ENCODE results near the gene TRAPPC10. TPM values are rescaled to one million over a fixed set of nuclear protein-coding genes. Genes with fewer than 3 reads are reported as not detected.

Gene TRAPPC10
- total and polyA plus RNA-seq, 8 donors, result 7.2 to 19.1 (median 11.5) TPM

DNA sequence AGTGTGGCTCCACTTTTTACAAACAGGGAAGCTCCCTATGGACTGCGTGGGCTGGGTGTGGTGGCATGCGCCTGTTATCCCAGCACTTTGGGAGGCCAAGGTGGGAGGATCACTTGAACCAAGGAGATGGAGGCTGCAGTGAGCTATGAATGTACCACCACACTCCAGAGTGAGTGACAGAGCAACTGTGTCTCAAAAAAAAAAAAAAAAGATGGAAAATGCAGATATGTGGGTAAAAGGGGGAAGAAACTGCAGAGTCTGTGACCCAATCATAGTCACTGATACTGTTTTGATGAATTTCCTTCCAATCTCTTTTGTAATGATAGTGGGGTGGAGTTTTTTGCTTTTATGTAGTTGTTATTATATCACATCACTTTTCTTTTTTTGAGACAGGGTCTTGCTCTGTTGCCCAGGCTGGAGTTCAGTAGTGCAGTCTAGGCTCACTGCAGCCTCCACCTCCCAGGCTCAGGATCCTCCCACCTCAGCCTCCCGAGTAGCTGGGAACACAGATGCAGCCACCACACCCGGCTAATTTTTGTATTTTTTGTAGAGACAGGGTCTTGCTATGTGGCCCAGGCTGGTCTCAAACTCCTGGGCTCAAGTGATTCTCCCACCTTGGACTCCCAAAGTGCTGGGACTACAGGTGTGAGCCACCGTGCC lies 8.7 kb upstream of the TRAPPC10 start:
- 79 to 89% methylated on average over 5 of the region's 5 CpGs for WGBS, 2 donors

DNA sequence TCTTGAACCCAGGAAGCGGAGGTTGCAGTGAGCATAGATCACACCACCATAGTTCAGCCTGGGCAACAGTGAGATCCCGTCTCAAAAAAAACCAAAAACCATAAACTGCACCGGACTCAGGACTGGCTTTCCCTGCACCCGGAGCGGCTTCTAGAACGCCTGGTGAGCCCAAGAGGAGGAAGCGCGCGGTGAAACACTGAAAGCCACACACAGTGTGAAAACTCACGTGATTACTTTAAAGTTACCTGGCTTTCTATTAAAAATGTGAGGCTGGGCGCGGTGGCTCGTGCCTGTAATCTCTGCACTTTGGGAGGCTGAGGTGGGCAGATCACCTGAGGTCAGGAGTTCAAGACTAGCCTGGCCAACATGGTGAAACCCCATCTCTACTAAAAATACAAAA lies 7.0 kb upstream of the TRAPPC10 start:
- Histone ChIP-seq H3K27me3 (no peaks in the 10 kb centered on the region), H3K27ac (no peak overlapping the region), H3K4me3 (no peak overlapping the region), H3K4me1 (no peaks in the 10 kb centered on the region), H3K9me3 (no peaks in the 10 kb centered on the region), H3K36me3 (no peaks in the 10 kb centered on the region)
- TF ChIP-seq, protein P1, sequence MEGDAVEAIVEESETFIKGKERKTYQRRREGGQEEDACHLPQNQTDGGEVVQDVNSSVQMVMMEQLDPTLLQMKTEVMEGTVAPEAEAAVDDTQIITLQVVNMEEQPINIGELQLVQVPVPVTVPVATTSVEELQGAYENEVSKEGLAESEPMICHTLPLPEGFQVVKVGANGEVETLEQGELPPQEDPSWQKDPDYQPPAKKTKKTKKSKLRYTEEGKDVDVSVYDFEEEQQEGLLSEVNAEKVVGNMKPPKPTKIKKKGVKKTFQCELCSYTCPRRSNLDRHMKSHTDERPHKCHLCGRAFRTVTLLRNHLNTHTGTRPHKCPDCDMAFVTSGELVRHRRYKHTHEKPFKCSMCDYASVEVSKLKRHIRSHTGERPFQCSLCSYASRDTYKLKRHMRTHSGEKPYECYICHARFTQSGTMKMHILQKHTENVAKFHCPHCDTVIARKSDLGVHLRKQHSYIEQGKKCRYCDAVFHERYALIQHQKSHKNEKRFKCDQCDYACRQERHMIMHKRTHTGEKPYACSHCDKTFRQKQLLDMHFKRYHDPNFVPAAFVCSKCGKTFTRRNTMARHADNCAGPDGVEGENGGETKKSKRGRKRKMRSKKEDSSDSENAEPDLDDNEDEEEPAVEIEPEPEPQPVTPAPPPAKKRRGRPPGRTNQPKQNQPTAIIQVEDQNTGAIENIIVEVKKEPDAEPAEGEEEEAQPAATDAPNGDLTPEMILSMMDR (IDR thresholded peaks at IDR 0.05), result no peak
- intact Hi-C loops (cut with DNase I), result no loop called here
- no peak for FAIRE-seq
- no peak for ATAC-seq
- DNase-seq, result no peak
- WGBS, 2 donors, result 77 to 83% methylated on average over 13 of the region's 13 CpGs

More for the DNA sequence above, 8.7 kb upstream of the TRAPPC10 start:
- no peaks in the 10 kb centered on the region for H3K4me1 ChIP-seq
- no peak overlapping the region for H3K27ac ChIP-seq
- H3K27me3 ChIP-seq, result no peaks in the 10 kb centered on the region
- no peaks in the 10 kb centered on the region for H3K36me3 ChIP-seq
- intact Hi-C loops (cut with DNase I), result no loop called here
- ATAC-seq, result no peak
- TF ChIP-seq, protein P1 (IDR thresholded peaks at IDR 0.05), result no peak
- no peak for DNase-seq
- no peaks in the 10 kb centered on the region for H3K9me3 ChIP-seq
- no peak for FAIRE-seq
- H3K4me3 ChIP-seq, result no peak overlapping the region

DNA sequence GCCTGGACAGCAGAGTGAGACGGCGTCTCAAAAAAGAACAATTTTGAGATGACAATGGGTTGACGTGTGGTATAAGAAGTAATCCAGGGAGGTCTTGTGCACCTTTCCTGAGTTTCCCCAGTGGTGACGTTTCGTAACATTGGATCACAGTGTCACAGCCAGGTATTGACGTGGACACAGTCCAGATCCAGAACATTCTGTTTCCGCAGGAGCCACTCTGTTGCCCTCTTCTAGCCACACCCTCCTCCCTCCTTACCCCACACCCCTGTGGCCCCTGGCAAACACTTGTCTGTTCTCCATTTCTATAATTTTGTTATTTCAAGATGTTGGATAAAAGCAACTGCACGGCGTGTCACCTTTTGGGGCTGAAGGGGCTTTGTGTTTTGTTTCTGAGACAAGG lies 6.5 kb upstream of the TRAPPC10 start:
- H3K27me3 ChIP-seq, result no peaks in the 10 kb centered on the region
- intact Hi-C loops (cut with DNase I), result no loop called here
- no peak for FAIRE-seq
- H3K4me1 ChIP-seq, result no peaks in the 10 kb centered on the region
- no peaks in the 10 kb centered on the region for H3K9me3 ChIP-seq
- H3K27ac ChIP-seq, result no peak overlapping the region
- DNase-seq, result no peak
- no peaks in the 10 kb centered on the region for H3K36me3 ChIP-seq
- no peak overlapping the region for H3K4me3 ChIP-seq
- no peak for ATAC-seq
- WGBS, 2 donors, result 71 to 73% methylated on average over 9 of the region's 9 CpGs
- TF ChIP-seq, protein P1 (IDR thresholded peaks at IDR 0.05), result no peak

DNA sequence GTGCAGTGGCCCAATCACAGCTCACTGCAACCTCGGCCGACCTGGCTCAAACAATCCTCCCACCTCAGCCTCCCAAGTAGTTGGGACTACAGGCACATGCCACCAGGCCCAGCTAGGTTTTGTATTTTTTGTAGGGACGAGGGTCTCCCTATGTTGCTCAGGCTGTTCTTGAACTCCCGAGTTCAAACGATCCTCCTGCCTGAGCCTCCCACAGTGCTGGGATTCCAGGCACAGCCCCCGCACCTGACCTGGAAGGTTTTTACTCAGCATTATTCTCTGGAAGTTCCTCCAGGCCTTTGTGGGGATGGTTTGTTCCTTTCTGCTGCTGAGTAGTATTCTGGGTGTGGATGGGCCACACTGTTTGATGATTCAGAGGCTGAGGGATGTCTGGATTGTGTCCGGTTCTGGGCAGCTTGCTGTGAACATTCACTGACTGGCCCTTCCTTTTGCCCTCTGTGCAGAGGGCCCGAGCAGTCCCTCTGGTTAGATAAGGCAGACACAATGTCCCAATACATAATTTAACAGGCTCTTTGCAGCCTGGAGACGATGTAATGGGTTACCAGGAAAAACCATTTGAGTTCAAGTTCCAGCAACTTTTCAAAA lies 6.0 kb upstream of the TRAPPC10 start:
- no peak for DNase-seq
- no peaks in the 10 kb centered on the region for H3K36me3 ChIP-seq
- ATAC-seq, result peak in 3 of 4 donors; percentile 69 to 73 (median 71)
- intact Hi-C loops (cut with DNase I), result no loop called here
- H3K9me3 ChIP-seq, result no peaks in the 10 kb centered on the region
- H3K4me1 ChIP-seq, result peaks cover 0 to under 1% (median 0%) of the 10 kb centered on the region in 3 donors
- WGBS, 2 donors, result 56 to 68% methylated on average over 9 of the region's 9 CpGs
- H3K27ac ChIP-seq, result no peak overlapping the region
- TF ChIP-seq, protein P1 (IDR thresholded peaks at IDR 0.05), result no peak
- no peak for FAIRE-seq
- no peak overlapping the region for H3K4me3 ChIP-seq
- no peaks in the 10 kb centered on the region for H3K27me3 ChIP-seq

DNA sequence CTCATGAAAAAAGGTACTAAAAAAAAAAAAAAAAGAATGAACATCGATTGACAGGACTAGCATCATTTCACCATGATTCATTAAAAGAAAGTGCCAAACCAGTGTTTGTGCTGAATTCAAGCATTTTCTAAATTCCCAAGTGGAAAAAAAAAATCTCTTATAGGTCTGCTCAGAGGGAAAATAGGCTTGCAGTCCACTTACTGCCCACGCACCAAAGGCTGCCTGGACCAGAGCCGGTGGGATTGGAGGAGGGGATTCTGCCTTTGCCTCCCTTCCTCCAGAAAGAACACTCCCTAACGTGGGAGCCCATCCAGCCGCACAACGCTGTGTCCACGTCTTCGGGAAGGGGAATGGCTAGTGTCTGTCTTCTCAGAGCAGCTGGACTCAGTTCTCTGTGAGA lies 5.5 kb upstream of the TRAPPC10 start:
- TF ChIP-seq, protein P1 (IDR thresholded peaks at IDR 0.05), result no peak
- ATAC-seq, result peak in 3 of 4 donors; percentile 32 to 54 (median 49)
- no peaks in the 10 kb centered on the region for H3K36me3 ChIP-seq
- intact Hi-C loops (cut with DNase I), result no loop called here
- no peaks in the 10 kb centered on the region for H3K9me3 ChIP-seq
- no peak overlapping the region for H3K27ac ChIP-seq
- WGBS, 2 donors, result 71 to 80% methylated on average over 8 of the region's 8 CpGs
- no peak for FAIRE-seq
- peak in 2 of 6 donors; percentile 15 to 37 for DNase-seq
- H3K27me3 ChIP-seq, result no peaks in the 10 kb centered on the region
- H3K4me1 ChIP-seq, result peaks cover 0 to 4% (median 0%) of the 10 kb centered on the region in 3 donors
- no peak overlapping the region for H3K4me3 ChIP-seq

Measured in pancreas (tissue), 10 donors.